Measurements from ENCODE around the gene ADNP2.

DNA sequence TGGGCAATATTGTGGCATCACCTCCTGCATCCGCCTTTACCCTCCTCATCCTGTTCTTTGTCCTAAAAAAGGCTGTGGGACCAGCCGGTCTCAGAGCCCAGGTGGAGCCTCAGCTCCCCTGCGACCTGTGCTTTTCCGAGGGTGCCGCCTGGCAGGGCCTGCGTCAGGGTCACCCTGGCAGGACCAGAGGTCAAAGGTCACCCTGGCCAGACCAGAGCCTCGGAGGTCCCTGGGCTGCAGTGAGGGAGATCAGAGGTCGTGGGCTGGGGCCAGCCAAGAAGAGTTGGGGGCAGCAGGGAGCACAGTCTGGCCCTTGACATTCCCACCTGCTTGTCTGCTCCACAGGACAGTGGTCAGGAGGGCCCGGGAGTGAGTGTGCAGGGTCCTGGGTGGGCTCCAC lies 43.4 kb upstream of the ADNP2 start:
- TF ChIP-seq, protein P1, sequence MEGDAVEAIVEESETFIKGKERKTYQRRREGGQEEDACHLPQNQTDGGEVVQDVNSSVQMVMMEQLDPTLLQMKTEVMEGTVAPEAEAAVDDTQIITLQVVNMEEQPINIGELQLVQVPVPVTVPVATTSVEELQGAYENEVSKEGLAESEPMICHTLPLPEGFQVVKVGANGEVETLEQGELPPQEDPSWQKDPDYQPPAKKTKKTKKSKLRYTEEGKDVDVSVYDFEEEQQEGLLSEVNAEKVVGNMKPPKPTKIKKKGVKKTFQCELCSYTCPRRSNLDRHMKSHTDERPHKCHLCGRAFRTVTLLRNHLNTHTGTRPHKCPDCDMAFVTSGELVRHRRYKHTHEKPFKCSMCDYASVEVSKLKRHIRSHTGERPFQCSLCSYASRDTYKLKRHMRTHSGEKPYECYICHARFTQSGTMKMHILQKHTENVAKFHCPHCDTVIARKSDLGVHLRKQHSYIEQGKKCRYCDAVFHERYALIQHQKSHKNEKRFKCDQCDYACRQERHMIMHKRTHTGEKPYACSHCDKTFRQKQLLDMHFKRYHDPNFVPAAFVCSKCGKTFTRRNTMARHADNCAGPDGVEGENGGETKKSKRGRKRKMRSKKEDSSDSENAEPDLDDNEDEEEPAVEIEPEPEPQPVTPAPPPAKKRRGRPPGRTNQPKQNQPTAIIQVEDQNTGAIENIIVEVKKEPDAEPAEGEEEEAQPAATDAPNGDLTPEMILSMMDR (IDR thresholded peaks at IDR 0.05; ENCODE audit: insufficient read depth, low read length) = no peak
- no peak for TF ChIP-seq POLR2AphosphoS5 (IDR thresholded peaks at IDR 0.05; ENCODE audit: low read depth)
- TF ChIP-seq, protein P2, sequence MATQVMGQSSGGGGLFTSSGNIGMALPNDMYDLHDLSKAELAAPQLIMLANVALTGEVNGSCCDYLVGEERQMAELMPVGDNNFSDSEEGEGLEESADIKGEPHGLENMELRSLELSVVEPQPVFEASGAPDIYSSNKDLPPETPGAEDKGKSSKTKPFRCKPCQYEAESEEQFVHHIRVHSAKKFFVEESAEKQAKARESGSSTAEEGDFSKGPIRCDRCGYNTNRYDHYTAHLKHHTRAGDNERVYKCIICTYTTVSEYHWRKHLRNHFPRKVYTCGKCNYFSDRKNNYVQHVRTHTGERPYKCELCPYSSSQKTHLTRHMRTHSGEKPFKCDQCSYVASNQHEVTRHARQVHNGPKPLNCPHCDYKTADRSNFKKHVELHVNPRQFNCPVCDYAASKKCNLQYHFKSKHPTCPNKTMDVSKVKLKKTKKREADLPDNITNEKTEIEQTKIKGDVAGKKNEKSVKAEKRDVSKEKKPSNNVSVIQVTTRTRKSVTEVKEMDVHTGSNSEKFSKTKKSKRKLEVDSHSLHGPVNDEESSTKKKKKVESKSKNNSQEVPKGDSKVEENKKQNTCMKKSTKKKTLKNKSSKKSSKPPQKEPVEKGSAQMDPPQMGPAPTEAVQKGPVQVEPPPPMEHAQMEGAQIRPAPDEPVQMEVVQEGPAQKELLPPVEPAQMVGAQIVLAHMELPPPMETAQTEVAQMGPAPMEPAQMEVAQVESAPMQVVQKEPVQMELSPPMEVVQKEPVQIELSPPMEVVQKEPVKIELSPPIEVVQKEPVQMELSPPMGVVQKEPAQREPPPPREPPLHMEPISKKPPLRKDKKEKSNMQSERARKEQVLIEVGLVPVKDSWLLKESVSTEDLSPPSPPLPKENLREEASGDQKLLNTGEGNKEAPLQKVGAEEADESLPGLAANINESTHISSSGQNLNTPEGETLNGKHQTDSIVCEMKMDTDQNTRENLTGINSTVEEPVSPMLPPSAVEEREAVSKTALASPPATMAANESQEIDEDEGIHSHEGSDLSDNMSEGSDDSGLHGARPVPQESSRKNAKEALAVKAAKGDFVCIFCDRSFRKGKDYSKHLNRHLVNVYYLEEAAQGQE (IDR thresholded peaks at IDR 0.05; ENCODE audit: insufficient replicate concordance, low read depth) = no peak
